GM19455 (cell line): ENCODE measurements around the gene RANBP10.
"Not testable (repeated sequence)": the region's sequence is repeated elsewhere in the genome, so short reads cannot be mapped to it uniquely, and the experiment has no call there.

Experiments
- ATAC-seq: cut with Tn5 transposase; IDR thresholded peaks from one replicate; pipeline ENCODE4 v1.9.1; 2021; ENCODE audit not compliant: unreplicated experiment

Gene RANBP10

DNA sequence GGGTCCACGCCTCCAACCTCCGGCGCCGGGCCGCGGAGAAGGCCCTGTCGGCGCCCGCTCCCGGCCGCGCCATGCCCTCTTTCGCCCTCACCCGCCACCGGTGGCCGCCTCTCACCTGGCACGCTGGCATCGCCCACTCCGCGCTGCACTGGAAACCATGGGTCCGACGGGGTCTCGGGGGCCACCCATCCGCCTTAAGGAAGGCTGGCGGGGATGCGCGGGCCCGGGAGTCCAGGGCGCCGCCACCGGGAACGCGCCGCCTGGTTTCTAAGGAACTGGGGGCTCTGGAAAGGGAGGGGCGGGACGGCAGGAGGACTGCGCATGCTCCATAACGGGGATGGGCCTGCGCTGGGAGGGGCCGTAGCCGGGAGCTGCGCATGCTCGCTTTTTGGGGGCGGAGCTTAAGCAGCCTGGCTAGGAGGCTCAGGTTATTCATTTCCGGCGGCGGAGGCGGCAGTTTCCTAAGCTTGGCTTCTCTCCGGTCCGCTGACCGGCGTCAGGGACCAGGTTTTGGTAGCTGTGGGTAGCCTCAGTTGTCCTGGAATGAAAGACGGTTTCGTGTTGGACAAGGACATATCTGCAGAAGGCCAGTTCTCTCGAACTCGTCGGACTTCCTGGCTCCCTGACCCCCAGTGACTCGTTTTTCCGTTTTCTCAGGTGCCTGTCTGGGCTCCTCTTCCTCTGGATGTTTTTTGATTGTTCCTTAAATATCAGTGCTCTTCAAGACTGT, 87.1 kb downstream of the RANBP10 start, which contains the start of gene GFOD2:
GFOD2 (minus strand) TSS at position 269 of the 730 bp plus-strand sequence. CDS start 33,601 bp downstream, outside the sequence.
- ATAC-seq = peak; percentile 89

DNA sequence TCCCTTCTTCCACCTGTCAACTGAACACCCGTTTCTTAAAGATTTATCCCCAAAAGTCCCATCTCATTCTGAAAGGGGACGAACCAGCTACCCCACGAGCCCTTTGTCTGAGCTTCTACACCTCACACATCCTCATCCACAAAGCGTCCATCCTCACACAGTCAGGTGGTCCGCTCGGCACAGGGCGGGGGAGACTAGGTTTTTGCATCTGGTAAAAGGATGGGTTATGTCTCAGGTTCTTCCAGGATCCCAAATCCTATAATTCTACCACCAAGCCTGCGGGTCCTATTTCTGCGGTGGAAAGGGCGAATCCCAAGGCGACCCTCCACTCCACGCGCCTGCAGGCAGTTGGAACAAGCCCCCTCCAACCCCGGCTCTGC, 87.7 kb downstream of the RANBP10 start:
- ATAC-seq = no peak

DNA sequence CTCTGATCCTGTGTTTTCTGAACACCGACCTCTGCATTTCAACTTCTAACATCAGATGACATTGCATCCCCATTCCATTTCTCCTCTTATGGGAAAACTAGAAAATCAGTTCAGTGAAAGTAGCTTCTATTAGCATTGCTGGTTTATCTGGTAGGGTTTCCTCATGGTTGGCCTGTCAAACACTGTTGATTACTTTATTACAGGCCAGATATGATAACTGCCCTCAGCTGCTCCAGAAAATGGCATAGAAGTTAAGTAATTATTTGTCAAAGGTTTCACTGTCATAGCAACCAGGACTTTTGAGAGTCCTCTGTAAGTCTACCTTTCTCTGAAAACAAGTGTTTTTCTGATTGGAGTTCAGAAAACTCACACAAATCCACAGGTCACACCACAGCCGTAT, 90.3 kb downstream of the RANBP10 start:
- no peak for ATAC-seq

DNA sequence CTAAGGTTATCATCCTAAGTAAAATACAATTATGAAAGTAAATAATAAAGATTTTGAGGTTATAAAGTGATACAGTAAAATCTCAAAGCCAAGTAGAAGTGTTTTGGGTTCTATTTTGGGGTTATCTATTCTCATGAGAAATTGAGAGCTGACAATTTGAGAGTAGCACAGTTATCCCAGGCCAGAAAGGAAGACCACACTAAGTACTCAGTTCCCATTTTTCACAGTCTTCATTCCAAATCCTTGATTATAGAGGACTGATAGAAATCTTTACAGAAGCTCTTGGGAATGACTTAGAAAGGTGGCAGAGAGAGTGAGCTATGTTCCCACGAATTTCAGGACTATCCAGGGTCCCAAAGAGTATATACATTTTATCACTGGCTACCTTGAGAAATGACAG, 91.8 kb downstream of the RANBP10 start:
- ATAC-seq = no peak

DNA sequence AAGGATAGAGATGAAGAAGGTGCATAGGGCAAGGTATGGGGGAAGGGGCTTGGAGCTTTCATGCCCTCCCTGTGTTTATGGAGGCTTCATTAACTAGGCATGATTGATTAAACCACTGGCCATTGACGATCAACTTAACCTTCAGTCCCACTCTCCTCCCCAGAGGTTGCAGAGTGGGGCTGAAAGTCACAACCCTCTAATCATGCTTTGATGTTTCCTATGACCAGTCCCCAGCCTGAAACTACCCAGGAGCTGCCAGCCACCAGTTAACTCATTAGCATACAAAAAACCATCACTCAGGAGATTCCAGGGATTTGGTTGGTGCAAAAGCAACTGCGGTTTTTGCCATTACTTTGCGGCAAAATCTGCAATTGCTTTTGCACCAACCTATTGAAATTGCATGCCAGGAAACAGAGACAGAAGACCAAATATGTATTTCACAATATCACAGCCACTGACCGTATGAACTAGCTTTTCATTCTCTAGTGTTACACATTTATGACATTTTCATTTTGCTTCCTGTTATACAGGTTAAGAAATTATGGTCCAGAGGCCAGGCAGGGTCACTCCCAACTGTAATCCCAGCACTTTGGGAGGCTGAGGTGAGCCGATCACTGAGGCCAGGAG, 92.6 kb downstream of the RANBP10 start:
- ATAC-seq = no peak

DNA sequence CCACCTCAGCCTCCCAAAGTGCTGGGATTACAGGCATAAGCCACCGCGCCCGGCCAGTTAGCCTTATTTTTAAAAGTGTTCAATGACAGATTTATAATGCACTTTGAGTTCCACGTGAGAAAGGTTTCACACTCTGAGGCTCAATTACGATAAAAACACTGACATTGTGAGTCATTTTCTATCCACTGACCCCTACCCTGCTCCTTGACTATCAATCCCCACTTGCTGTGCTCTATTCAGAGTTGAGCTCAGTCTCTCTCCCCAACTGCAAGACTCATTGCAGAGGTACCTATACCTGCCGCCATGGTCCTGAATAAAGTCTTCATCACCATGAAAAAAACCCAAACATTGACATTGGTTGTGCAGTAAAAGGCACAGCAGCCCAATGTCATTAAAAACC, 95.8 kb downstream of the RANBP10 start:
- ATAC-seq = no peak

DNA sequence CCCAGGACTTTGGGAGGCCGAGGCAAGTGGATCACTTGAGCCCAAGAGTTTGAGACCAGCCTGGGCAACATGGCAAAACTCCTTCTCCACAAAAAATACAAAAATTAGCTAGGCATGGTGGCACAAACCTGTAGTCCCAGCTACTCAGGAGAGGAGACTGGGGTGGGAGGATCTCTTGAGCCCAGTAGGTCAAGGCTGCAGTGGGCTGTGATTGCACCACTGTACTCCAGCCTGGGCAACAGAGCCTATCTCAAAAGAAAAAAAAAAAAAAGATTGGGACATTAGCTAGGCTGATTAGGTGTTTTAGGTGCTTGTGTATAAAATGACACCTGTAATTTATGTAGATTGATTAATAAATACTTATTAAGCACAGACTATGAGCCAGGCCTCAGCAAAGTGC, 97.3 kb downstream of the RANBP10 start:
- no peak for ATAC-seq

DNA sequence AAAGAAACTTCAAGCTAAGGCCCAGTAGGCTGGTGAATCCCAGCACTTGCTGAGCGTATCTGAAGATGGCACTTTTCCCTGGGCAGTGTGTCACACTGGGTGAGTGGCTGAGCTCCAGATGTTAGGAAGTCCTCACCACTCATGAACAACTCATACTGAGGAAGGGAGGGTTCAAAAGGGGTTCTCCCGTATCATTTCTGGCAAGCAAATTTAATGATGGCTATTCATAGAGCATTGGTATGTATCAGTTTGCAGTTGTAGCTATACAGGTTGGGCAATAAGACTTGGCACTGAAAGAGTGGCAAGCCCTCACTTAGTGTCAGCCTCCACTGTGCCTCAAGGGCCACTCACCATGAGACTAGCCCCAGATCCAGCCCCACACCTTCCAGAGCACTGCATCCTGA, 98.0 kb downstream of the RANBP10 start:
- ATAC-seq = no peak

DNA sequence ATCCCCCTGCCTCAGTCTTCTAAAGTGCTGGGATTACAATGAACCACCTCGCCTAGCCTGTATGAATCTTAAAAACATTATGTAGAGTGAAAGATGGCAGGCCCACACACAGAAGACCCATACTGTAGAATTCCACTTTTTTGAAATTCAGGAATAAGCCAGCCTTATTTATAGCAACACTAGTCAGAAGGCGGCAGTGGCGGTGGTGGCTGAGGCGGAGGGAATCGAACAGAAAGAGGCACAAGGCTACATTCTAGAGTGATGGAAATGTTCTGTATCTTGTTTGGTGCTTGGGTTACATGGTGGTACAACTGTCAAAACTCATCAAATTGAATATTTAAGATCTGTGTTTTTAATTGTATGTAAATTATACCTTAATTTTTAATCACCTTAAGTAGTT, 98.6 kb downstream of the RANBP10 start:
- no peak for ATAC-seq

DNA sequence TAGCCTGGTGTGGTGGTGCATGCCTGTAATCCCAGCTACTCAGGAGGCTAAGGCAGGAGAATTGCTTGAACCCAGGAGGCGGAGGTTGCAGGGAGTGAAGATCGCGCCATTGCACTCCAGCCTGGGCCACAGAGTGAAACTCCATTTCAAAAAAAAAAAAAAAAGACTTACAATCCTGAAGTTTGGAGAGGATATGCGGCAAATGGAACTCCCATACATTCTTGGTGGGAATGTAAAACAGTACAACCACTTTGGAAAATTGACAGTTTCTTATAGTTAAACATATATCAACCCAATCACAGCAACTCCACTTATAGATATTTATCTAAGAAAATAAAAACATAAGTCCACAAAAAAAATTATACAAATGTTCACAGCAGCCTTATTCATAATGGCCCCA, 99.2 kb downstream of the RANBP10 start:
- ATAC-seq = no peak

DNA sequence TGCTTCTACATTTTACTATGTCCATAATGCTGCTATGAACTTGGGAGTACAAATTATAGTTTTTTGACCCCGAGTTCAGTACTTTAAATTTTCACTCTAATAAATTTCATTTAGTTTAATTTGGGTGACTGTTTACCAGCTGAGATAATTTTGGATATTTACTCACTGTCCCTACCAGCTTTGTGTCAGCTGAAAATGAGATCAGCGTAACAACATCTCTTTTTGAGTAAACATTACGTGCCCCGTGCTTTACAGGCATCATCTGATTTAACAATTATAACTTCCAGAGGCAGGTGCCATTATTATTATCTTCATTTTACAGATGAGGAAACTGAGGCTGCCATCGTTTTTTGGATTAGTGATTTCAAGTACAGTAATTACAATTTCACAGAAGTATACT, 102.2 kb downstream of the RANBP10 start:
- no peak for ATAC-seq

DNA sequence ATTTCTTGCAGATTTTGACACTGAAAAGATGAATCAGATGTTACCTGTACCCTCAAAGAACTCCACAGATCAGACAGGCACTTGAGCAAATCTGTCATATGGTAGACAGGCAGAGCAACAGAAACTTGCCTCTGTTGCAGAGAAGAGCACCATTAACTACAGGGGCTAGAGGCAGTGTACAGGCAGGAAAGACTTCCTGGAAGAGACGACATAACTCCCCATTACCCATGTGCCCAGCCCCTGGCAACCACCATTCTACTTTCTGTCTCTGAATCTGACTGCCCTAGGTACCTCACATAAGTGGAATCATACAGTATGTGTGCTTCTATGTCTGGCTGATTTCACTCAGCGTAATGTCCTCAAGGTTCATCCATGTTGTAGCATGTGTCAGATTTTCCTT, 102.7 kb downstream of the RANBP10 start:
- ATAC-seq = no peak

DNA sequence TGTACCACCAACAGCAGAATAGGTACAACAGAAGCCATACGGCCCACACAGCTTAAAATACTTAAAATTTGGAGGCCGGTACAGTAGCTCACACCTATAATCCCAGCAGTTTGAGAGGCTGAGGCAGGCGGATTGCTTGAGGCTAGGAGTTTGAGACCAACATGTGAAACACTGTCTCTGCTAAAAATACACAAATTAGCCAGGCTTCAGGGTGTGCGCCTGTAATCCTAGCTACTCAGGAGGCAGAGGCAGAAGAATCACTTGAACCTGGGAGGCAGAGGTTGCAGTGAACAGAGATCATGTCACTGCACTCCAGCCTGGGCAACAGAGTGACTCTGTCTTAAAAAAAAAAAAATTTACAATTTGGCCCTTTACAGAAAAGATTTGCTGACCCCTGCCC, 104.2 kb downstream of the RANBP10 start:
- ATAC-seq = no peak

DNA sequence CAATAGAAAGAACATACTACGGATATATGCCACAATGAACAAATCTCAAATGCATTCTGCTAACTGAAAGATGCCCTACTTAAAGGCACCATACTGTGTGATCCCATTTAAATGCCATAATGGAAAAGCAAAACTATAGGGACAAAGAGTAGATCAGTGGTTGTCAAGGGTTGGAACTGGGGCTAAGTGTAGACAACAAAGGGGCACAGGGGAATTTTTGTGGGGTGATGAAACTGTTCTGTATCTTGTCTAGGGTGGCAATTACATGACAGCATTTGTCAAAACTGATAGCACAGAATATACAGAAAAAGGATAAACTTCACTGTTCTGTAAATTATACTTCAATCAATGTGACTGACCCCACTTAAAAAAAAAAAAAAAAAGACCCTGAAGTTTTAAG, 104.9 kb downstream of the RANBP10 start:
- ATAC-seq = no peak

DNA sequence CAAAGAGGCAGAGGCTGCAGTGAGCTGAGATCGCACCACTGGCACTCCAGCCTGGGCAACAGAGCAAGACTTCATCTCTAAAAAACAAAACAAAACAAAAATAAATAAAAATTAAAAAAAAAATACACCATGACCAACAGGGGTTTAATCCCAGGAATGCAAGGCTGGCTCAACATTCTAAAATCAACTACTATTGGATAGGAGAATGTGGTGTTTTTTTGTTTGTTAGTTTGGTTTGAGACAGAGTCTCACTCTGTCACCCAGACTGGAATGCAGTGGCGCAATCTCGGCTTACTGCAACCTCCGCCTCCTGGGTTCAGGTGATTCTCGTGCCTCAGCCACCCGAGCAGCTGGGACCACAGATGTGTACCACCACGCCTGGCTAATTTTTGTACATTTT, 107.1 kb downstream of the RANBP10 start:
- ATAC-seq = no peak

DNA sequence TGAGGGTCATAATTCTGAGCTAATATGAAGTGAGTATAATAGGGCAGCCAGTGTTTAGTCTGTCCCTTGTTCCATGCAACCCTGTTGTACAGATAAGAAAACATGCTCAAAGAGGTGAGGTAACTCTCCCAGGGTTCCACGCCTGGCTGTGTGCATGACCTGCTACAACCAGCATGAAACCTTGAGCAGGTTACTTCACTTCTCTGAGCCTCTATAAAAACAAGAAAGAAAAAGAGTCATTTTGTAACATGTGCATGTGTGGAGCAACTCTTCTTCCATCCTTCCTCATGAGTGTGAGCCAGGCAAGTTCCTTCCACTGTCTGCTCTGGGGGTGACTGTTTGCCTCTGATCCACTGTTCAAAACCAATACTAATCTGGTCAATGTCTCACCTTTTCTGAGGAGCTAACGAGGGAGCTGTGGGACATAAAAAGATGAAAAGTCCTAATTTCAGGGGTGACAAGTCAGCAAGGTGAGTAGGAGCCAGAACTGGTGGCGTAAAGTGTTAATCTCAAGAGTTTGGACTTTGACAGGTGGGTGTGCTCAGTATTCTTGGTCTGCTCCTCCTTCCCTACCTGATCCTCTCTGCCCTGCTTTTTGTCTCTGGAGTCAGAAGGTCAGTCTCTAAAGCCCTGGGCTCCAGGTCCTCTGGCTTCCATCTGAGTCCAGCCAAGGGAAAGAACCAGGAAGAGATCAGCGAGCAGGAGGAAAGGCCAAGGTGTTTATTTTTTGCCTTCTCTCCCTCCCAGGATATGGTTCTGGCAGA, 108.8 kb downstream of the RANBP10 start:
- ATAC-seq = no peak

DNA sequence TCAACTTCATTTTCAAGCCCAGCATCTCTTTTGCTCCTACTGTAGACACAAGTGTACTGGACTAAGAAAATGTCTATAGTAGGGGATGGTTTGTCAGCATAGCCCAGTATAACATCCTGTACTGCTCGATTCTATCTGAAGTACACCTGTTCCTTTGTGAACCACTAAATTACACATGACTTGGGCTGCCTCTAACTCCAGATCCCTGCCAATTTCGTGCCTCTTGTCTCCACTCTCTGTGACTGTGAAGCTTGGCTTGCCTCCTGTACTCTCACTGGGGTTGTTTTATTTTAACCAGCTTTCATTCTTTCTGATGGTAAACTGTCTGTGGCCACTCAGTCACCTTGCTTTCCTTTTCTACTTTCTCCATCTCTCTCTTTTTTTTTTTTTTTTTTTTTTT, 111.7 kb downstream of the RANBP10 start:
- ATAC-seq = no peak

DNA sequence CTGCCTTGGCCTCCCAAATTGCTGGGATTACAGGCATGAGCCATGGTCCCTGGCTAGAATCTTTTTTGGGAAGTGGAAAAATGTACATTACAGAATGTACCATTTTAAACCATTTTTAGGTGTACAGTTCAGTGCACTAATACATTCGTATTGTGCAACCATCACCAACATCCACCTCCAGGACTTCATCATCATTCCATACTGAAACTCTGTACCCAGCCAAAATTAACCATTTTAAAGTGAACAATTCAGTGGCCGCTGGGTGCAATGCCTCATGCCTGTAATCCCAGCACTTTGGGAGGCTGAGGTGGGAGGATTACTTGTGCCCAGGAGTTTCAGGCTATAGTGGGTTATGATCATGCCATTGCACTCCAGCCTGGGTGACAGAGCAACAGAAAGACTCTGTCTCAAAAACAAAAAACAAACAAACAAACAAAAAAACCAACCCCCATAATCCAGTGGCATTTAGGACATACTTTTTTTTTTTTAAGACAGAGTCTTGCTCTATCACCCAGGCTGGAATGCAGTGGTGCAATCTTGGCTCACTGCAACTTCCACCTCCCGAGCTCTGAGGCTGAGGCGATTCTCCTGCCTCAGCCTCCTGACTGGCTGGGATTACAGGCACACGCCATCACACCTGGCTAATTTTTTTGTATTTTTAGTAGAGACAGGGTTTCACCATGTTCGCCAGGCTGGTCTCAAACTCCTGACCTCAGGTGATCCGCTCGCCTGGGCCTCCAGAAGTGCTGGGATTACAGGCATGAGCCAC, 112.7 kb downstream of the RANBP10 start:
- not testable (repeated sequence) for ATAC-seq

DNA sequence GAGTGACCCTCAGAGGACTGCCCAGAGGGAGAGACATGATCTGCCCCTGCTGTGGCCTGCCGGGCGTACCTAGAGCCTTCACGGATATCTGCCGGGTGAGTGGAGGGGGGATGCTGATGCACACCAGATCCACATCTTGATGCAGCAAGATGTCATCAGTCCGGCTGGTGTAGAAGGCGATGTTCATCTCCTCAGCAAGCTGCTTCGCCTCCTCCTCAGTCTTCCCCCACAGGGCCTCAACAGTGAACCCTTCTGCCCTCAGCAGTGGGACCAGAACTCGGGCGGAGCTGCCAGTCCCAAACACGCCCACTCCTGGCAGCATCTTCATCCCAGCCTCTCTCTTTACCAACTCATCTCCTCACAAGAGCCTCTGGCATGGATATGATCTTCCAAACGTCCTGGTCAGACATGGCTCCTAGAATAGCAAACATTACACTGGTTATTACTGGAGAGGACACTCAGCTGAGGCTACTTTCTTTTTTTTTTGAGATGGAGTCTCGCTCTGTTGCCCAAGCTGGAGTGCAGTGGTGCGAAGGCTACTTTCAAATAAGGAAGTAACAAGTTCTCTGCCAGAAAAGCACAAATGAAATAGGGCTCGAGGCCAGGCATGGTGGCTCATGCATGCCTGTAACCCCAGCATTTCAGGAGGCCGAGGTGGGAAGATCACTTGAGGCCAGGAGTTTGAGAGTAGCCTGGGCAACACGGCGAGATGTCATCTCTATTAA, 120.8 kb downstream of the RANBP10 start:
- no peak for ATAC-seq

DNA sequence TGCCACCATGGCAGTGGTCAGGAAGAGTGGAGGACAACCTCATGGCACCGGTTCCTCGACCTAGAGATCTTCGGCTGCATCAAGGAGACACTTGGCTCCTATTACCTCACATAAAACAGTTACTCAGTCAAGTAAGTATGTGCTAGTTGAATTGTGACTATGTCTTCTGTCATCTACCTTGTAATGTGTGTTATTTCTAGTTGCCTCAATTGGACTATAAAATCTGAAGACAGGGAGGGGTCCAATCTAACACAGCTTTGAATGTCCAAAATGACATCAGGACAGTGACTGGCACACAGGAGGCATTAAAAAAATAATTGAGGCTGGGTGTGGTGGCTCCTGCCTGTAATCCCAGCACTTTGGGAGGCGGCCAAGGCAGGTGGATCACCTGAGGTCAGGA, 122.6 kb downstream of the RANBP10 start:
- ATAC-seq = no peak
